Keratinocyte (primary cell): ENCODE measurements around the gene DACH1. TPM values are rescaled to one million over a fixed set of nuclear protein-coding genes. Genes with fewer than 3 reads are reported as not detected.

Experiments
- DNase-seq: peaks from one replicate; pipeline ENCODE4 v3.0.0-alpha.2; 2011; ENCODE audit warnings: low read depth, missing footprints, low spot score
- FAIRE-seq: peaks from 2 replicates; lab custom pipeline; 2011; peaks lifted over from hg19 to GRCh38; lab: Jason Lieb, UNC
- H2AFZ ChIP-seq: 2 replicates; pipeline ENCODE4 v1.6.0; 2012; ENCODE audit warnings: low read length, control low read depth, inconsistent platforms; ENCODE audit not compliant: control insufficient read depth
- H3K27ac ChIP-seq: 2 replicates; pipeline ENCODE4 v1.5.1; 2011; ENCODE audit warnings: low read length; ENCODE audit not compliant: control insufficient read depth, insufficient read depth
- H3K27me3 ChIP-seq: 3 replicates; pipeline ENCODE4 v1.6.0; 2011; ENCODE audit warnings: low read length; ENCODE audit not compliant: control insufficient read depth, insufficient read depth; ENCODE audit errors: extremely low read depth
- H3K36me3 ChIP-seq, 2 experiments: 2 replicates in 1 of 2; 3 replicates in 1 of 2; pipeline ENCODE4 v1.5.1; 2011; ENCODE audit warnings: low read length in 2 of 2, mild to moderate bottlenecking in 1 of 2; ENCODE audit not compliant: control insufficient read depth in 2 of 2, insufficient read depth in 2 of 2; ENCODE audit errors: extremely low read depth in 1 of 2
- H3K4me1 ChIP-seq: 3 replicates; pipeline ENCODE4 v1.5.1; 2011; ENCODE audit warnings: low read length; ENCODE audit not compliant: control insufficient read depth, insufficient read depth; ENCODE audit errors: extremely low read depth
- H3K4me2 ChIP-seq: 3 replicates; pipeline ENCODE4 v1.6.0; 2011; ENCODE audit warnings: low read depth, low read length; ENCODE audit not compliant: control insufficient read depth, insufficient read depth; ENCODE audit errors: extremely low read depth
- H3K4me3 ChIP-seq, 3 experiments: fragments of 200-600 bp in 1 of 3; sonication (generic) in 1 of 3; 2 replicates in 2 of 3; 3 replicates in 1 of 3; pipeline ENCODE4 v1.5.1; 2011 to 2016; ENCODE audit warnings: low read length in 3 of 3, mild to moderate bottlenecking in 3 of 3, control low read depth in 2 of 3, inconsistent platforms in 1 of 3, low read depth in 1 of 3, mixed read lengths in 1 of 3, mixed run types in 1 of 3, moderate library complexity in 1 of 3; ENCODE audit not compliant: control insufficient read depth in 2 of 3, insufficient read depth in 2 of 3; ENCODE audit errors: extremely low read depth in 1 of 3
- H3K79me2 ChIP-seq: 2 replicates; pipeline ENCODE4 v1.6.0; 2012; ENCODE audit warnings: low read length; ENCODE audit not compliant: control insufficient read depth, insufficient read depth
- H3K9ac ChIP-seq: 3 replicates; pipeline ENCODE4 v1.6.0; 2011; ENCODE audit warnings: low read length; ENCODE audit not compliant: control insufficient read depth, insufficient read depth; ENCODE audit errors: extremely low read depth
- H3K9me1 ChIP-seq: 3 replicates; pipeline ENCODE4 v1.6.0; 2011; ENCODE audit warnings: low read length; ENCODE audit not compliant: control insufficient read depth, insufficient read depth; ENCODE audit errors: extremely low read depth
- H3K9me3 ChIP-seq: 2 replicates; pipeline ENCODE4 v1.5.1; 2012; ENCODE audit warnings: low read depth, low read length; ENCODE audit not compliant: control insufficient read depth
- H4K20me1 ChIP-seq: 3 replicates; pipeline ENCODE4 v1.6.0; 2011; ENCODE audit warnings: low read length; ENCODE audit not compliant: control insufficient read depth, insufficient read depth; ENCODE audit errors: extremely low read depth
- EZH2 ChIP-seq: IDR thresholded peaks from one replicate; pipeline ENCODE4 v1.6.1; 2012; ENCODE audit warnings: inconsistent platforms, mild to moderate bottlenecking, low read length, moderate library complexity
- dilution Hi-C: fragments of 300-500 bp; cut with MboI; formaldehyde crosslinking; loops from one replicate; pipeline ENCODE4 v1.7.0; 2020; ENCODE audit warnings: low sequenced_read_pairs; ENCODE audit not compliant: extremely low pct_ligation_motif_present
- polyA plus RNA-seq, 5 experiments: library from polyadenylated mRNA; depleted of rRNA in 3 of 5; stranded (reverse) in 3 of 5; stranded (forward) in 1 of 5; unstranded in 1 of 5; fragments of >200 nt; gene quantifications; 1 replicate in 1 of 5; 2 replicates in 3 of 5; 3 replicates in 1 of 5; pipeline versions ENCODE4 v1.2.1 to v1.2.3, GENCODE V29; 2011 to 2012; ENCODE audit warnings: missing spikeins in 2 of 5, low read depth in 1 of 5, low replicate concordance in 1 of 5
- TF ChIP-seq, protein P1 (sequence below), 3 experiments: IDR thresholded peaks in 1 of 3; conservative IDR thresholded peaks in 1 of 3; optimal IDR thresholded peaks in 1 of 3; 2 replicates in 2 of 3; 3 replicates in 1 of 3; pipeline versions ENCODE3 to v1.5.1; 2011; ENCODE audit warnings: low read length in 3 of 3, mild to moderate bottlenecking in 3 of 3, moderate library complexity in 2 of 3, control low read depth in 1 of 3, inconsistent platforms in 1 of 3; ENCODE audit not compliant: insufficient read depth in 2 of 3; ENCODE audit errors: extremely low read depth in 1 of 3

The DACH1 gene
- polyA plus RNA-seq, 1 donor (not counting 4 experiments of a cell fraction or from before 2014, with no cell fraction given): not detected

DNA sequence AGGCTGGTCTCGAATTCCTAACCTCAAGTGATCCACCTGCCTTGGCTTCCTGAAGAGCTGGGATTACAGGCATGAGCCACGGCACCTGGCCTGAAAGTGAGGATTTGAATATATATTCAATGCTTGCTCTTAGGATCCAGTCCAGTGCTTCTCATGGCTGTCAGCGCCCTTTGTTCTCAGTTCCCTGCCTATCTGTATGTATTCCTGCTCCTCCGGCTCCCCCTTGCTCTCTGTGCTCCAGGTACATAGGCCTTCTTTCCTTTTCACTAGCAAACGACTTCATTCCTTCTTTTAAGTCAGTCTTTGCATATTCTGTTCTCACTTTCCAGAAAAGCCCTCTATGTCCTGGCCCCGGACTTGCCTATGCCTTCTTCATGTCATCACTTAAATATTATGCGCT lies 232.8 kb downstream of the DACH1 start:
- H3K9me1 ChIP-seq: no peaks in the 10 kb centered on the region
- no peak overlapping the region for H3K27ac ChIP-seq
- H2AFZ ChIP-seq: no peak overlapping the region
- TF ChIP-seq EZH2: no peak
- TF ChIP-seq, protein P1, sequence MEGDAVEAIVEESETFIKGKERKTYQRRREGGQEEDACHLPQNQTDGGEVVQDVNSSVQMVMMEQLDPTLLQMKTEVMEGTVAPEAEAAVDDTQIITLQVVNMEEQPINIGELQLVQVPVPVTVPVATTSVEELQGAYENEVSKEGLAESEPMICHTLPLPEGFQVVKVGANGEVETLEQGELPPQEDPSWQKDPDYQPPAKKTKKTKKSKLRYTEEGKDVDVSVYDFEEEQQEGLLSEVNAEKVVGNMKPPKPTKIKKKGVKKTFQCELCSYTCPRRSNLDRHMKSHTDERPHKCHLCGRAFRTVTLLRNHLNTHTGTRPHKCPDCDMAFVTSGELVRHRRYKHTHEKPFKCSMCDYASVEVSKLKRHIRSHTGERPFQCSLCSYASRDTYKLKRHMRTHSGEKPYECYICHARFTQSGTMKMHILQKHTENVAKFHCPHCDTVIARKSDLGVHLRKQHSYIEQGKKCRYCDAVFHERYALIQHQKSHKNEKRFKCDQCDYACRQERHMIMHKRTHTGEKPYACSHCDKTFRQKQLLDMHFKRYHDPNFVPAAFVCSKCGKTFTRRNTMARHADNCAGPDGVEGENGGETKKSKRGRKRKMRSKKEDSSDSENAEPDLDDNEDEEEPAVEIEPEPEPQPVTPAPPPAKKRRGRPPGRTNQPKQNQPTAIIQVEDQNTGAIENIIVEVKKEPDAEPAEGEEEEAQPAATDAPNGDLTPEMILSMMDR (optimal IDR thresholded peaks at IDR 0.05 in 1 of 3, IDR thresholded peaks at IDR 0.05 in 1 of 3, conservative IDR thresholded peaks at IDR 0.05 in 1 of 3; ENCODE audit: extremely low read depth in 1 of 3, insufficient read depth in 2 of 3, low read length in 3 of 3): no peak
- H3K4me3 ChIP-seq: no peak overlapping the region
- no peak overlapping the region for H3K4me2 ChIP-seq
- H3K27me3 ChIP-seq: no peaks in the 10 kb centered on the region
- no peaks in the 10 kb centered on the region for H4K20me1 ChIP-seq
- no peaks in the 10 kb centered on the region for H3K4me1 ChIP-seq
- dilution Hi-C loops: no loop called here
- DNase-seq: no peak
- H3K79me2 ChIP-seq: no peaks in the 10 kb centered on the region
- H3K36me3 ChIP-seq: no peaks in the 10 kb centered on the region
- FAIRE-seq: no peak
- H3K9me3 ChIP-seq: no peaks in the 10 kb centered on the region
- no peak overlapping the region for H3K9ac ChIP-seq

DNA sequence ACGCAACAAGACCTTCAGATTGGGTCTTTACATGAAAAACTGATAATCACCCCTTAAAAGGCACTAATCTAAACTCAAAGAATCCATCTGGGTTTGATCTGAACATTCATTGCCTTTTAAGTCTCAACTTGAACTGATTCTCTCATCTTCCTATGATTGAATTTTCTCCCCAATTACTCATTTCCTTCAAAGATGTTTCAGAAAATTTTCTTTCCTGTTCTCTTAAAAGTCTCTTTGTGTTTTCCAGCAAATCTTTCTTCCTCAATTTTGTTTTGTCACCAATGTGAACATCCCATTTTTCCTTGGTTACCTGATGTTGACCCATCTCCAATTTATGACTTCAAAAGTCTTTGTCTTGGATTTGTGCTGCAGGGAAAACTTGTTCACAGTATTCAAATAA lies 234.3 kb downstream of the DACH1 start:
- H3K9me3 ChIP-seq: no peaks in the 10 kb centered on the region
- H3K4me1 ChIP-seq: no peaks in the 10 kb centered on the region
- H3K36me3 ChIP-seq: no peaks in the 10 kb centered on the region
- DNase-seq (no peak), FAIRE-seq (no peak)
- H3K27me3 ChIP-seq: no peaks in the 10 kb centered on the region
- H3K9ac ChIP-seq: no peak overlapping the region
- TF ChIP-seq EZH2: no peak
- TF ChIP-seq, protein P1 (optimal IDR thresholded peaks at IDR 0.05 in 1 of 3, IDR thresholded peaks at IDR 0.05 in 1 of 3, conservative IDR thresholded peaks at IDR 0.05 in 1 of 3; ENCODE audit: extremely low read depth in 1 of 3, insufficient read depth in 2 of 3, low read length in 3 of 3): no peak
- H3K27ac ChIP-seq: no peak overlapping the region
- no peaks in the 10 kb centered on the region for H3K9me1 ChIP-seq
- H3K79me2 ChIP-seq: no peaks in the 10 kb centered on the region
- H2AFZ ChIP-seq: no peak overlapping the region
- H4K20me1 ChIP-seq: no peaks in the 10 kb centered on the region
- dilution Hi-C loops: no loop called here
- no peak overlapping the region for H3K4me2 ChIP-seq
- no peak overlapping the region for H3K4me3 ChIP-seq
